Gastroesophageal sphincter (tissue), 4 donors: ENCODE measurements around the gene UCK1. TPM values are rescaled to one million over a fixed set of nuclear protein-coding genes. Genes with fewer than 3 reads are reported as not detected.

ENCODE experiments used
- ATAC-seq: fragments of 150-250 bp; one replicate; pipeline ENCODE4 v1.9.1; 2016; ENCODE audit warnings: mild to moderate bottlenecking, moderate library complexity
- H3K27ac ChIP-seq, 4 donors: fragments of 200-600 bp; sonication (generic) in 3 of 4; 1 replicate in 3 of 4; 2 replicates in 1 of 4; pipeline ENCODE4 v1.5.1; 2016 to 2019
- H3K27me3 ChIP-seq: fragments of 200-600 bp; sonication (generic); one replicate; pipeline ENCODE4 v1.5.1; 2019
- H3K36me3 ChIP-seq, 2 donors: fragments of 200-600 bp; sonication (generic); one replicate each; pipeline ENCODE4 v1.5.1; 2019; ENCODE audit warnings: control low read depth in 1 of 2
- H3K4me1 ChIP-seq, 3 donors: fragments of 200-600 bp; sonication (generic); 1 replicate in 2 of 3; 2 replicates in 1 of 3; pipeline ENCODE4 v1.5.1; 2016 to 2019; ENCODE audit warnings: control low read depth in 2 of 3
- H3K4me3 ChIP-seq, 2 donors: fragments of 200-600 bp; sonication (generic); one replicate each; pipeline ENCODE4 v1.5.1; 2019; ENCODE audit warnings: mild to moderate bottlenecking in 1 of 2, moderate library complexity in 1 of 2
- H3K9me3 ChIP-seq, 3 donors: fragments of 200-600 bp; sonication (generic); one replicate each; pipeline ENCODE4 v1.5.1; 2017 to 2019; ENCODE audit warnings: control low read depth in 2 of 3
- EP300 ChIP-seq: sonication (generic); formaldehyde crosslinking; IDR thresholded peaks from one replicate; pipeline ENCODE4 v1.6.1; 2017; ENCODE audit warnings: antibody characterized with exemption, mild to moderate bottlenecking
- POLR2A ChIP-seq, 2 donors: fragments of 450-650 bp; IDR thresholded peaks; one replicate each; pipeline ENCODE4 v1.6.1; 2017; ENCODE audit warnings: antibody characterized with exemption in 2 of 2, mild to moderate bottlenecking in 2 of 2, moderate library complexity in 1 of 2
- POLR2AphosphoS5 ChIP-seq: sonication (generic); formaldehyde crosslinking; IDR thresholded peaks from one replicate; pipeline ENCODE4 v1.6.1; 2017; ENCODE audit warnings: antibody characterized with exemption
- WGBS, 2 donors: methylation state at CpG; one replicate each; pipeline ENCODE4 v1.1.5; 2018; ENCODE audit warnings: low coverage in 1 of 2; 5-methylcytosine and 5-hydroxymethylcytosine counted together
- total RNA-seq, 4 donors: library from RNA; depleted of rRNA; stranded (reverse); fragments of >200 nt; gene quantifications; one replicate each; pipeline ENCODE4 v1.1.0, GENCODE V29; 2016
- TF ChIP-seq, protein P1 (sequence below), 4 experiments: fragments of 200-600 bp in 2 of 4; fragments of 450-650 bp in 2 of 4; sonication (generic) in 1 of 4; IDR thresholded peaks; one replicate each; pipeline ENCODE4 v1.5.1; 2017 to 2019; ENCODE audit warnings: antibody characterized with exemption in 4 of 4, mild to moderate bottlenecking in 2 of 4, moderate library complexity in 2 of 4

UCK1 gene
- total RNA-seq, 4 donors from 2014 or later, result 46.8 to 125 (median 51.4) TPM

DNA sequence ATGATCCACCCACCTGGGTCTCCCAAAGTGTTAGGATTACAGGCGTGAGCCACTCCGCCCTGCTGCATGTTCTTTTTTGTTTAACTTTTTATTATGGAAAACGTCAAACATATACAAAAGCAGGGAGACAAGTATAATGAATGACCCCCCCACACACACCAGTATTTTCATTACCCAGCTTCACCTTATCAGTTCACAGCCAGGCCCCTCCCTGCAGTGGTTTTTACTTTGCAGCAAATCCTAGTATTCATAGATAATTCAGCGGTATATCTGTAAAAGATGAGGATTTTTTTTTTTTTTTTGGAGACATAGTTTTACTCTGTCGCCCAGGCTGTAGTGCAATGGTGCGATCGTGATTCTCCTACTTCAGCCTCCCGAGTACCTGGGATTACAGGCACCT lies 26.1 kb downstream of the UCK1 start:
- Histone ChIP-seq H3K4me1 (peaks cover 0 to 42% (median 19%) of the 10 kb centered on the region in 3 donors), H3K27ac (no peak overlapping the region), H3K4me3 (no peak overlapping the region), H3K27me3 (no peaks in the 10 kb centered on the region), H3K36me3 (peaks cover 0 to 42% of the 10 kb centered on the region in 2 donors), H3K9me3 (no peaks in the 10 kb centered on the region)
- no peak for ATAC-seq
- WGBS, 2 donors, result 89 to 93% methylated on average over 5 to 8 of the region's 8 CpGs
- TF ChIP-seq POLR2AphosphoS5 (no peak), EP300 (no peak), POLR2A (IDR thresholded peaks at IDR 0.05) (no peak)
- TF ChIP-seq, protein P1, sequence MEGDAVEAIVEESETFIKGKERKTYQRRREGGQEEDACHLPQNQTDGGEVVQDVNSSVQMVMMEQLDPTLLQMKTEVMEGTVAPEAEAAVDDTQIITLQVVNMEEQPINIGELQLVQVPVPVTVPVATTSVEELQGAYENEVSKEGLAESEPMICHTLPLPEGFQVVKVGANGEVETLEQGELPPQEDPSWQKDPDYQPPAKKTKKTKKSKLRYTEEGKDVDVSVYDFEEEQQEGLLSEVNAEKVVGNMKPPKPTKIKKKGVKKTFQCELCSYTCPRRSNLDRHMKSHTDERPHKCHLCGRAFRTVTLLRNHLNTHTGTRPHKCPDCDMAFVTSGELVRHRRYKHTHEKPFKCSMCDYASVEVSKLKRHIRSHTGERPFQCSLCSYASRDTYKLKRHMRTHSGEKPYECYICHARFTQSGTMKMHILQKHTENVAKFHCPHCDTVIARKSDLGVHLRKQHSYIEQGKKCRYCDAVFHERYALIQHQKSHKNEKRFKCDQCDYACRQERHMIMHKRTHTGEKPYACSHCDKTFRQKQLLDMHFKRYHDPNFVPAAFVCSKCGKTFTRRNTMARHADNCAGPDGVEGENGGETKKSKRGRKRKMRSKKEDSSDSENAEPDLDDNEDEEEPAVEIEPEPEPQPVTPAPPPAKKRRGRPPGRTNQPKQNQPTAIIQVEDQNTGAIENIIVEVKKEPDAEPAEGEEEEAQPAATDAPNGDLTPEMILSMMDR (IDR thresholded peaks at IDR 0.05), result no peak

DNA sequence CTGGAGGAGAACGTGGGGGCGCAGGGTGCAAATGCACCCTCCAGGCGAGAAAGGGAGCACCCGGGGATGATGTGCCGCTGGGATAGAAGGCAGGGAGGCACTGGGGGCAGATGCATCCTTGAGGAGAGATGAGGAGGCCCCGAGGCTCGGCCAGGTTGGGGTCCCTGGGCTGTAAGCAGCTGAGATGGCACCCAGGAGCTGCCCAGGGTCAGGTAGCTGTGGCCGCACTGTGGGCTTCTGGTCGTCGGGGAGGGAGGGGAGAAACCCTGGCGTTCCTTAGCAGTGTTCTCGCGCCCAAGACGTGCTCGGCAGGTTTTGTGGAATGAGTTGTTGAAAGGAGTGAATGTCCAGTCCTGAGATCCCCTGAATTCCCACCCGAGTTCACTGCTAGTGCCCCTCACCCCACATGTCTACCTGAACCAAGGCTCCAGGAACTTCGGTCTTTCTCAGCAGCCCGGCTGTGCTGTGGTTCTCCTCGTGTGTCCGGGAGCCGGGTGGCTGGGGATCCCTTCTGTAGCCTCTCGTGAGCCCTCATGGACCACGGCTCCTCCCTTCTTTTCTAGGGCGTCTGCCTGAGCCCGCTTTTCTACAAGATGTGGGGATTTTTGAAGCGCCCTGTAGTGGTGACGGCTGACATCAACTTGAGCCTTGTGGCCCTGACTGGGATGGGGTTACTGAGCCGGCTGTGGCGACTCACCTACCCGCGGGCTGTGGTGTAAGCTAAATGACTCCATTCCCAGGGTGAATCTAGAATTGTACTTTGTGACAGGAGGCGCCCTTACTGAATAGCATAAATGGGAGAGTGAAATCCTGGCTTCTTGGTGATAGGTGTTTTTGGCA lies 27.2 kb downstream of the UCK1 start:
- ATAC-seq, result no peak
- peak overlapping the region; percentile 83 to 92 for H3K4me3 ChIP-seq
- no peaks in the 10 kb centered on the region for H3K27me3 ChIP-seq
- peaks cover 0 to 41% of the 10 kb centered on the region in 2 donors for H3K36me3 ChIP-seq
- WGBS, 2 donors, result 10 to 31% methylated on average over 4 to 13 of the region's 32 CpGs
- peaks cover 0 to 42% (median 19%) of the 10 kb centered on the region in 3 donors for H3K4me1 ChIP-seq
- H3K27ac ChIP-seq, result peak overlapping the region in 3 of 4 donors; percentile 85 to 89 (median 87)
- H3K9me3 ChIP-seq, result no peaks in the 10 kb centered on the region
- no peak for TF ChIP-seq POLR2AphosphoS5
- TF ChIP-seq, protein P1 (IDR thresholded peaks at IDR 0.05), result no peak
- TF ChIP-seq POLR2A (IDR thresholded peaks at IDR 0.05), result no peak
- no peak for TF ChIP-seq EP300

DNA sequence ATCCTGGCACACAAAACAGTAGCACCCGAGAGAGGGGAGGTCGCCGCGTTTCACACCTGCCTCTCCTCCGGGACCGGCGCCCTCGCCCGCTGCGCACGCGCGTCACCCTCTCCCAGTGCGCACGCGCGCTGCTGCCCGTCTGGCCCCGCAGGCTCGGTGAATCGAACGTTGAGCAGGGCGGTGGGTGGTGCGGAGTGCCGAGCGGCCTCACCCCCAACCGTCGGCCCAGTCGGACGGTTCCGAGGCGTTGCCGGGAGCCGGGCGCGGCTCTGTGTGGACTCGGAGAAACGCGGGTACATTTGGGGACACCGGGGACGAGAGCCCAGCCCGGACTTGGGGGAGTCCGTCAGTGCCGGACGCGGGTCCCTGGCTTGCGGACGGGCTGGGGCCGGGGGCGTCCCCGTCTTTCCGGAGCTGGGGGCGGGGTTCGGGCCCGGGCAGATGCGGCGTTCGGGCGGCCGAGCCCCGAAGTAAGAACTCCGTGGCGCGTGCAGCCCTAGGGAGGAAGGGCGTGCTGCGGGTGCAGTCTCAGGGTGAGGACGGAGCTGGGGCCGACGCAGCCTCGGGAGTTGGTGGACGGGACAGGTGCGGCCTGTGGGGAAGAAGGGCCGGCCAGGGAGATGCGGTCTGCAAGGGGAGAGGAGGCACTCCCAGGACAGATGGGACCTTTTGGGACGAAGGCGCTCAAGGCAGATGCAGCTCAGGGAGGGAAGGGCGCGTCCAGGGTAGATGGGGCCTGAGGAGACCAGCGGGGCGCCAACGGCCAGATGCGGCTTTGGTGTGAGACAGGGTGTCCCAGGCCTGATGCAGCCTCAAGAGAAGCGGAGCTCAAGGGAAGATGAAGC lies 28.1 kb downstream of the UCK1 start, which contains the start of gene POMT1:
Gene POMT1, plus strand, starts transcription at position 138 of the 845 bp plus-strand sequence. CDS start 1,301 bp downstream, outside the sequence.
- TF ChIP-seq POLR2AphosphoS5, result peak; percentile 52
- TF ChIP-seq EP300, result no peak
- peak; percentile 20 to 32 for TF ChIP-seq POLR2A (IDR thresholded peaks at IDR 0.05)
- TF ChIP-seq, protein P1 (IDR thresholded peaks at IDR 0.05), result peak in 1 of 4 experiments; percentile 24
- ATAC-seq, result peak; percentile 95
- peak within 1 kb of the TSS; percentile 47 to 89 (median 86) for H3K27ac ChIP-seq
- H3K9me3 ChIP-seq, result no peaks in the 10 kb centered on the region
- H3K36me3 ChIP-seq, result peaks cover 0 to 42% of the 10 kb centered on the region in 2 donors
- peaks cover 0 to 42% (median 19%) of the 10 kb centered on the region in 3 donors for H3K4me1 ChIP-seq
- peak within 1 kb of the TSS; percentile 83 to 92 for H3K4me3 ChIP-seq
- 0% methylated on average over 1 to 23 of the region's 83 CpGs for WGBS, 2 donors
- H3K27me3 ChIP-seq, result no peaks in the 10 kb centered on the region

DNA sequence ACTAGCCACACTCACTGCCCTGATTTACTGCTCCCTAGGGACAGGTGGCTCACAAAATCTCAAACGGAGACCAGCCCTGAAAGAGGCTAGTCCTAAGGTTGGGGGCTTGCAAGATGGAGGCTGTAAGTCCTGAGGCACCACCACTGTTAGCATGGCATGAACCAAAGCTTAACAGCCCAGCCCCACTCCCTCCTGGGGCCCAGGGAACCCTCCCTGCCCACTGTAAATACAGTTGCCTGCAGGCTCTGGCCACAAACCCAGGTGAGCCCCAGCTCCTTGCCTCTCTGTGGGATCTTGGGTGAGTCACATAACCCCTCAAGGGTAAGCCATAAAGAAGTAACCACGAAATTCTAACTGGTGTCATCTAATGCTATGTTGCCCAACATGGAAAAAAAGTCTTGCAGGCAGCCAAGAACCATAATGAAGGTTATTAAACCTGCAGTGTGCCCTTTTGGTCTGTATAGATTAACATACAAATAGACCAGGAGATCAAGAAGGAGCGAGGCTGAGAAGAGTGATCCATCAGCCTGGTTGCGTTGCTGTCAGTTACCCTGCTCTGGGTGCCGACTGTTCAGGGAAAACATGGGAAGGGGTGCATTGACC lies 30.0 kb downstream of the UCK1 start:
- H3K4me1 ChIP-seq, result peaks cover 0 to 42% (median 19%) of the 10 kb centered on the region in 3 donors
- peak overlapping the region in 2 of 4 donors; percentile 21 to 85 for H3K27ac ChIP-seq
- no peaks in the 10 kb centered on the region for H3K27me3 ChIP-seq
- no peak overlapping the region for H3K4me3 ChIP-seq
- no peak for TF ChIP-seq POLR2AphosphoS5
- TF ChIP-seq POLR2A (IDR thresholded peaks at IDR 0.05), result no peak
- TF ChIP-seq, protein P1 (IDR thresholded peaks at IDR 0.05), result no peak
- no peak for TF ChIP-seq EP300
- ATAC-seq, result no peak
- H3K9me3 ChIP-seq, result no peaks in the 10 kb centered on the region
- H3K36me3 ChIP-seq, result peaks cover 0 to 49% of the 10 kb centered on the region in 2 donors
- WGBS, 2 donors, result 48 to 64% methylated on average over 3 of the region's 5 CpGs
